Measurements from ENCODE around the gene LTC4S. TPM values are rescaled to one million over a fixed set of nuclear protein-coding genes. Genes with fewer than 3 reads are reported as not detected.

Gene LTC4S
- total RNA-seq, 1 donor from 2014 or later = 0.26 TPM

DNA sequence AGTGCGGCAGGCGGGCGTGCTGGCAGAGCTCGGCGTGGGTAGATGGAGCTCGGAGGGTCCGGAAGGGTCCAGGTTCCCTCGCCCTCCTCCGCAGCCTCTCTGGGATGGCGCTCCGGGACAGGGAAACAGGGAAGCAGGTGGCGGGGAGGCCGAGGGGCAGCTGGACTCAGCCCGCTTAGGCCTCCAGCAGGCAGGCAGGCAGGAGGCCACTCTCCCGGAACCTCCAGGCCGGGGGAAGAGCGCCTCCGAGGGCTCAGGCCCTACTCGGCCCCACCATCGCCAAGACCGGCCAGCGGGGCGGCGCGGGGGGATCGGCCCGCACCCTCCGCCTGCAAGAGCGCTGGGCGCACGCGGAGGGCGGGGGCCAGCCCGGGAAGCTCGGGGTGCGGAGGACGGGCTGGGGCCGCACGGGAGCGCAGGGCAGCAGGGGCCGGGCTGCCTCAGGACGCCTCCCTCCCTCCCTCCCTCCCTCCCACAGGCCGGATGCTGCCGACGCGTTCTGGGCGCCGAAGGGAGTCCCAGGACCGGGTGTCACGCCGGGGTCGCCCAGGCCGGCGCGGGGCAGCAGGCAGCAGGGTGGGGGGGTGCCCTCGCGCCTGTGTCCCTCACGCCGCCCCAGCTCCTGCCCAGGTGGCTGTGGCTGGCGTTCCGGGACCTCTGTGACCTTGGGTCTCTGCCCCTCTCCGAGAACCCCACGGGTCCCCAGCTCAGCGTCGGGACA is 11.9 kb downstream of the LTC4S start:
- Histone ChIP-seq H3K36me3 (ENCODE audit: control insufficient read depth, insufficient read depth, low read length) (peaks cover 18% of the 10 kb centered on the region), H3K4me3 (ENCODE audit: low read depth, low read length) (peak overlapping the region; percentile 86), H3K27me3 (ENCODE audit: control insufficient read depth, insufficient read depth, low read length) (no peaks in the 10 kb centered on the region)
- DNase-seq (ENCODE audit: low read depth) = no peak
- TF ChIP-seq, protein P1, sequence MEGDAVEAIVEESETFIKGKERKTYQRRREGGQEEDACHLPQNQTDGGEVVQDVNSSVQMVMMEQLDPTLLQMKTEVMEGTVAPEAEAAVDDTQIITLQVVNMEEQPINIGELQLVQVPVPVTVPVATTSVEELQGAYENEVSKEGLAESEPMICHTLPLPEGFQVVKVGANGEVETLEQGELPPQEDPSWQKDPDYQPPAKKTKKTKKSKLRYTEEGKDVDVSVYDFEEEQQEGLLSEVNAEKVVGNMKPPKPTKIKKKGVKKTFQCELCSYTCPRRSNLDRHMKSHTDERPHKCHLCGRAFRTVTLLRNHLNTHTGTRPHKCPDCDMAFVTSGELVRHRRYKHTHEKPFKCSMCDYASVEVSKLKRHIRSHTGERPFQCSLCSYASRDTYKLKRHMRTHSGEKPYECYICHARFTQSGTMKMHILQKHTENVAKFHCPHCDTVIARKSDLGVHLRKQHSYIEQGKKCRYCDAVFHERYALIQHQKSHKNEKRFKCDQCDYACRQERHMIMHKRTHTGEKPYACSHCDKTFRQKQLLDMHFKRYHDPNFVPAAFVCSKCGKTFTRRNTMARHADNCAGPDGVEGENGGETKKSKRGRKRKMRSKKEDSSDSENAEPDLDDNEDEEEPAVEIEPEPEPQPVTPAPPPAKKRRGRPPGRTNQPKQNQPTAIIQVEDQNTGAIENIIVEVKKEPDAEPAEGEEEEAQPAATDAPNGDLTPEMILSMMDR (IDR thresholded peaks at IDR 0.05; ENCODE audit: insufficient read depth, low read length, severe bottlenecking) = no peak
- FAIRE-seq = no peak

DNA sequence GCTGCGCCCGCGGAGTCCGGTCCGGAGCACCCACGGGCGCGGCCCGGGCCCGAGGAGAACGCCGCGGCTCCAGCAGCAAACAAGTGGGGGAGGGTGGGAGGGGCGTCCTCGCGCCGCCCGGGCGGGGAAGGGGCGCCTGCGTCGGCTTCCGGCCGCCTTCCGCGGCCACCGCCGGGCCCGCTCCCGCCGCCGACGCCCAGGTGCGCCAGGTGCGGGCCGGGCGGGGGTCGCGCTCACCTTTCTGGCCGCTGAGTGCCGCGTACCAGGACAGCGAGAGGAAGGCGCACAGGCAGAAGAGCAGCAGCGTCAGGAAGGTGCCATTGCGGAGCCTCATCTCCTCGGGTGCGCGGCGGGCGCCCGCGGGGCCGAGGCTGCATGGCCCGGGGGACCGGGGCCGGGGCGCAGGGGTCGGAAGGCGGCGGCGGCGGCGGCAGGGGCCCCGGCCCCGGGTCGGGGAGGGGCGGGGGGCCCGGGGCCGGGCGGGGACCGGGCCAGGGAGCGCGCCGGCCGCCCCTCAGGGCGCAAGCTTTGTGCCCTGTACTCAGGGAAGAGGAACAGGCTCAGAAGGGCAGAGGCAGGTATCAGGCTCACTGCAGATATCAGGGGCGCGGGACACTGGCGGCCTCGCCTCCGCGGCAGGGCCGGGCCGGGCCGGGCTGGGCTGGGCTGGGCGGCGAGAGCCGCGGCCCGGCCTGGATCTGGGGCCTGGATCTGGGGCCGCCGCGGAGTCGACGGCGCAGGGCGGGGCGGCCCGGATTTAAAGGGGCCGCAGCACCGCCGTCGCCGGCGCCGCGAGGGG is 12.7 kb downstream of the LTC4S start, which contains the start of gene MGAT4B:
MGAT4B (minus strand) TSS at position 617 of the 799 bp plus-strand sequence; CDS start at position 334, 283 bp downstream.
- DNase-seq (ENCODE audit: low read depth) (peak; percentile 41), FAIRE-seq (no peak)
- H3K27me3 ChIP-seq (ENCODE audit: control insufficient read depth, insufficient read depth, low read length) = no peaks in the 10 kb centered on the region
- peaks cover 11% of the 10 kb centered on the region for H3K36me3 ChIP-seq (ENCODE audit: control insufficient read depth, insufficient read depth, low read length)
- H3K4me3 ChIP-seq (ENCODE audit: low read depth, low read length) = peak within 1 kb of the TSS; percentile 86
- TF ChIP-seq, protein P1 (IDR thresholded peaks at IDR 0.05; ENCODE audit: insufficient read depth, low read length, severe bottlenecking) = no peak

DNA sequence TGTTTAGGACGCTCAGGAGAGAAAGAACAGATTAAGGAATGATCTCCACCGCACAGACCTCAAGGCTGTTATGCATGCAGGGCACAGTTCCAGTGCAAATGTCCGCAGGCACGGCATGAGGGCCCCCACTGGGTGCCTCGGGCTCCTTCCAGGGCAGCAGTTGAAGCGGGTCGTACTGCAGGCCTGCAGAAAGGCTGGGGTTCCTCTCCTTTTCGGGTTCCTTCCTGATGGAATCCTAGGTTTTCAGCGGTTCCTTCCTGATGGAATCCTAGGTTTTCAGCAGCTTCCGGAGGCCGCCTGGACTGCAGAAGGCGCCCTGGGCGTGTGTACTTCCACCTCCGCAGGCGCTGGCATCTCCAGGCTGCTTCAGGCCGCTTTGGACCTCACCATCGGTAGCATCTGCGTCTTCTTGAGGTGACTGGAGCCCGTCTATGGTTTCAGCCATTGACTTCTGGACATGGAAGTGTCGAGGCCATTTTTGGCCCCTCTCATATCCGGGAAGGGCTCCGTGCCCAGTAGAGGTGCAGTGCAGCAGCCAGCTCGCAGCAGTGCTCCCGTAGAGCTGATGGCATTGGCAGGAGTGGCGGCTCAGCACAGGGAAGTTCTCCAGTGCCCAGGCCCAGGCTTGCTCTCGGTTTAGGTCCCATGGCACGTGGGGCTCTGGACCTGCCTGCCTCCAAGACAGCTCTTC is 18.5 kb downstream of the LTC4S start:
- H3K27me3 ChIP-seq (ENCODE audit: control insufficient read depth, insufficient read depth, low read length) = no peaks in the 10 kb centered on the region

DNA sequence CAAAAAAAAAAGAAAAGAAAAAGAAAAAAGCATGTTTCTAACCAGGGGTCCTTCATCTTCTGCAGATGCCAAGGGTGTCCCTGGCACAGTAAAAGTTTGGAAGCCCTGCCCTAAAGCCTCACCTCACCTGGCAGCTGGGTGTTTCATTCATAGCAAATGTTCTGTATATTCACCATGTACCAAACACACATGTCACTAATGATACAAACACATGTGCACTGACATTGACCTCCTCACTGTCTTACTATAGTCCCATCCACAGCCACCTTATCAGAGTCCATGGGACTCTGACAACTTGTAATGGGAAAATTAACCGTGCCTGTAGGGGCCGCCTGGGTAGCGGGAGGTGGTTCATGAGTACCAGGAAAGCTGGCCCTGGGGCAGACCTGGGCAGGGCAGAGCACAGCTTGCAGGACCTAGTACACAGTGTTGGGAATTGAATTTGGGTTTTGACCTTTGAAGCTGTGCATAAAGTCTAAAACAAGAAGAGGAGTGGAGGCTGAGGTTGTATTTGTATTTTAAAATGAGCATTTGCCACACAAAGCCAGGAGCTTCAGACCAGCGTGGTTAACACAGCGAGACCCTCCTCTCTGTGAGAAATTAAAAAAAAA is 19.3 kb downstream of the LTC4S start:
- TF ChIP-seq, protein P1 (IDR thresholded peaks at IDR 0.05; ENCODE audit: insufficient read depth, low read length, severe bottlenecking) = no peak

More for the DNA sequence above, 18.5 kb downstream of the LTC4S start:
- TF ChIP-seq, protein P1 (IDR thresholded peaks at IDR 0.05; ENCODE audit: insufficient read depth, low read length, severe bottlenecking) = no peak
- no peaks in the 10 kb centered on the region for H3K36me3 ChIP-seq (ENCODE audit: control insufficient read depth, insufficient read depth, low read length)
- DNase-seq (ENCODE audit: low read depth) (no peak), FAIRE-seq (no peak)
- no peak overlapping the region for H3K4me3 ChIP-seq (ENCODE audit: low read depth, low read length)

DNA sequence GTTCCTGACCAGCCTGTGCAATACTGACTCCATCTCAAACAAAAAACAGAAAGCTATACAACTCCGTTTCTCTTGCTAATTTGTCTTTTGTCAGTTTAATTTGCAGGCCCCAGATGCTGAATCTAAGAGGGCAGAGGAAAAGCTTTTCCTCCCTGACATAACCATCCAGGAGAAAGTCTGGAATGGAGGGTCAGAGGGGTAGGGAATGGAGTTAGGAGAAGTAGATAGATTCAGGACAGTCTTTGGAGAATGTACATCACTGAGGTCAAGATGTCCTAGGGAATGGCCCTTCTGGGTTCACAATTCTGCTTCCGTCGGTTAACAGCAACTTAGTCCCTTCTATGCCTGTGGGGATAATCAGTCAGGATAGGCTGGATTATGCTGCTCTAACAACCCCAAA is 20.3 kb downstream of the LTC4S start:
- Histone ChIP-seq H3K36me3 (ENCODE audit: control insufficient read depth, insufficient read depth, low read length) (no peaks in the 10 kb centered on the region), H3K4me3 (ENCODE audit: low read depth, low read length) (no peak overlapping the region), H3K27me3 (ENCODE audit: control insufficient read depth, insufficient read depth, low read length) (no peaks in the 10 kb centered on the region)
- no peak for DNase-seq (ENCODE audit: low read depth)
- FAIRE-seq = no peak
- TF ChIP-seq, protein P1 (IDR thresholded peaks at IDR 0.05; ENCODE audit: insufficient read depth, low read length, severe bottlenecking) = no peak

More for the DNA sequence above, 19.3 kb downstream of the LTC4S start:
- no peak overlapping the region for H3K4me3 ChIP-seq (ENCODE audit: low read depth, low read length)
- FAIRE-seq (no peak), DNase-seq (ENCODE audit: low read depth) (no peak)
- H3K36me3 ChIP-seq (ENCODE audit: control insufficient read depth, insufficient read depth, low read length) = no peaks in the 10 kb centered on the region
- no peaks in the 10 kb centered on the region for H3K27me3 ChIP-seq (ENCODE audit: control insufficient read depth, insufficient read depth, low read length)
